ENCODE data around the gene ECE1. TPM values are rescaled to one million over a fixed set of nuclear protein-coding genes. Genes with fewer than 3 reads are reported as not detected.

ECE1 gene
- total and polyA plus RNA-seq, 9 of the 15 experiments (the other 6 are each of a cell fraction or from before 2014, with no cell fraction given), result 0.56 to 34.8 (median 11.0) TPM

DNA sequence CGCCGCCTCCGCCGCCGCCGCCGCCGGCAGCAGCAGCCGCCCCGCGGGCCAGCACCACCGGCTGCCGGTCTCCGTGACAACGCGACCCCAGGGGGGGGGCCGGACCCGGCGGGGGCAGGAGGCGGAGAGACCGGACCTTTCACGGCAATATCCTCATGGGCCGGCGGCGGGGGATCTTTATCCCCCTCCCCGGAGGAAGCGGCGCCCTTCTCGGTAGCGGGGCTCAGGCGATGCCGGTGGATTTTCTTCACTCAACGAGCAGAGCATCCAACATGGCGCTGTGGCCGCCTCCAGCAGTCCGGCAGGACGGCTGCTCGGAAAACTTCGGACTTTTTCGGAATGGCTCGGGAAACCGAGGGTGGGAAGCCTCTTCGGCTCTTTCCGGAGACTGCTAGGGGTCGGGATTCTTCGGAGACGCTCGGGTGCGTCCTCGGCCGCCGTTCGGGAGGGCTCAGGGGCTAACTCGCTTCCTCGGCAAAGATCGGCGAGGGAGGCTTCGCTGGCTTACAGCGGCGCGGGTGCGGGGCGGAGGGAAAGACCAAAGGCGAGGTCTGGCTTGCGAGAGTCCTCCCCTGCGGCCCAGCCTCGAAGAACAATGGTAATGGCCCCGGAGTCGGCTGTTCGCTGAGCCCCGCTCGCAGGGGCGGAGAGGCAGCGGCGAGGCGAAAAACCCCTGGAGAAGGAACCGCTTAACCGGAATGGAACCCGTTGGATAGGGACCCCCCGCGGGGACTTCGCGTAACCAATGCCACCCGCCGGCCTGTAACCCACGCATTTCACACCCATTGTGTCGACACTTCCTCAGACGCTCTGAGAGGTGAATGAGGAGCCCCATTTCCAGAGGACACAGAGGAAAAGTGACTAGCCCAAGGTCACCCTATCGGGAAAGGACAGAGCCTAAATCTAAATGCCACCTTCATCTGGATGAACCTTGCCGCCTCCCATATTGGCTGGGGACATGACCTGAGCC lies 113.4 kb downstream of the ECE1 start, which contains the start of gene EIF4G3 (continued):
- TF ChIP-seq, protein P1, sequence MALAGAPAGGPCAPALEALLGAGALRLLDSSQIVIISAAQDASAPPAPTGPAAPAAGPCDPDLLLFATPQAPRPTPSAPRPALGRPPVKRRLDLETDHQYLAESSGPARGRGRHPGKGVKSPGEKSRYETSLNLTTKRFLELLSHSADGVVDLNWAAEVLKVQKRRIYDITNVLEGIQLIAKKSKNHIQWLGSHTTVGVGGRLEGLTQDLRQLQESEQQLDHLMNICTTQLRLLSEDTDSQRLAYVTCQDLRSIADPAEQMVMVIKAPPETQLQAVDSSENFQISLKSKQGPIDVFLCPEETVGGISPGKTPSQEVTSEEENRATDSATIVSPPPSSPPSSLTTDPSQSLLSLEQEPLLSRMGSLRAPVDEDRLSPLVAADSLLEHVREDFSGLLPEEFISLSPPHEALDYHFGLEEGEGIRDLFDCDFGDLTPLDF (CRISPR knock-in tag; IDR thresholded peaks at IDR 0.05), result peak; percentile 55; the same call in 1 of the 2 replicates
- no peak for TF ChIP-seq BRF1 (IDR thresholded peaks at IDR 0.05; ENCODE audit: borderline replicate concordance, extremely low read depth, insufficient read length)
- TF ChIP-seq, protein P2, sequence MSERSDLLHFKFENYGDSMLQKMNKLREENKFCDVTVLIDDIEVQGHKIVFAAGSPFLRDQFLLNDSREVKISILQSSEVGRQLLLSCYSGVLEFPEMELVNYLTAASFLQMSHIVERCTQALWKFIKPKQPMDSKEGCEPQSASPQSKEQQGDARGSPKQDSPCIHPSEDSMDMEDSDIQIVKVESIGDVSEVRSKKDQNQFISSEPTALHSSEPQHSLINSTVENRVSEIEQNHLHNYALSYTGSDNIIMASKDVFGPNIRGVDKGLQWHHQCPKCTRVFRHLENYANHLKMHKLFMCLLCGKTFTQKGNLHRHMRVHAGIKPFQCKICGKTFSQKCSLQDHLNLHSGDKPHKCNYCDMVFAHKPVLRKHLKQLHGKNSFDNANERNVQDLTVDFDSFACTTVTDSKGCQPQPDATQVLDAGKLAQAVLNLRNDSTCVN (CRISPR knock-in tag; IDR thresholded peaks at IDR 0.05), result 0 out of 2 replicates have a peak, but pooled peaks have one; percentile 24
- TF ChIP-seq TEAD2 (tag; IDR thresholded peaks at IDR 0.05), result no peak
- TF ChIP-seq ZNF75A (CRISPR knock-in tag; IDR thresholded peaks at IDR 0.05), result no peak
- no peak for TF ChIP-seq ZNF408 (CRISPR knock-in tag; IDR thresholded peaks at IDR 0.05; ENCODE audit: low read depth)
- TF ChIP-seq ZNF431 (CRISPR knock-in tag; IDR thresholded peaks at IDR 0.05), result no peak
- no peak for TF ChIP-seq CBFA2T3 (IDR thresholded peaks at IDR 0.05)
- TF ChIP-seq, protein P3, sequence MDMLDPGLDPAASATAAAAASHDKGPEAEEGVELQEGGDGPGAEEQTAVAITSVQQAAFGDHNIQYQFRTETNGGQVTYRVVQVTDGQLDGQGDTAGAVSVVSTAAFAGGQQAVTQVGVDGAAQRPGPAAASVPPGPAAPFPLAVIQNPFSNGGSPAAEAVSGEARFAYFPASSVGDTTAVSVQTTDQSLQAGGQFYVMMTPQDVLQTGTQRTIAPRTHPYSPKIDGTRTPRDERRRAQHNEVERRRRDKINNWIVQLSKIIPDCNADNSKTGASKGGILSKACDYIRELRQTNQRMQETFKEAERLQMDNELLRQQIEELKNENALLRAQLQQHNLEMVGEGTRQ (CRISPR knock-in tag; IDR thresholded peaks at IDR 0.05), result no peak
- TF ChIP-seq, protein P4, sequence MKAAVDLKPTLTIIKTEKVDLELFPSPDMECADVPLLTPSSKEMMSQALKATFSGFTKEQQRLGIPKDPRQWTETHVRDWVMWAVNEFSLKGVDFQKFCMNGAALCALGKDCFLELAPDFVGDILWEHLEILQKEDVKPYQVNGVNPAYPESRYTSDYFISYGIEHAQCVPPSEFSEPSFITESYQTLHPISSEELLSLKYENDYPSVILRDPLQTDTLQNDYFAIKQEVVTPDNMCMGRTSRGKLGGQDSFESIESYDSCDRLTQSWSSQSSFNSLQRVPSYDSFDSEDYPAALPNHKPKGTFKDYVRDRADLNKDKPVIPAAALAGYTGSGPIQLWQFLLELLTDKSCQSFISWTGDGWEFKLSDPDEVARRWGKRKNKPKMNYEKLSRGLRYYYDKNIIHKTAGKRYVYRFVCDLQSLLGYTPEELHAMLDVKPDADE (conservative IDR thresholded peaks at IDR 0.05; ENCODE audit: control insufficient read depth, low read depth, low read length), result 0 out of 2 replicates have a peak, but pooled peaks have one; percentile 46
- no peak for TF ChIP-seq KAT8 (IDR thresholded peaks at IDR 0.05; ENCODE audit: low read depth)
- TF ChIP-seq TRIM24 (IDR thresholded peaks at IDR 0.05), result peak in 1 of 2 experiments; percentile 34; a peak in 1 of 4 replicates
- TF ChIP-seq MAFG (tag; conservative IDR thresholded peaks at IDR 0.05), result no peak
- TF ChIP-seq HDAC1 (IDR thresholded peaks at IDR 0.05), result no peak
- no peak for TF ChIP-seq ZFPM2 (CRISPR knock-in tag; IDR thresholded peaks at IDR 0.05)
- TF ChIP-seq, protein P5, sequence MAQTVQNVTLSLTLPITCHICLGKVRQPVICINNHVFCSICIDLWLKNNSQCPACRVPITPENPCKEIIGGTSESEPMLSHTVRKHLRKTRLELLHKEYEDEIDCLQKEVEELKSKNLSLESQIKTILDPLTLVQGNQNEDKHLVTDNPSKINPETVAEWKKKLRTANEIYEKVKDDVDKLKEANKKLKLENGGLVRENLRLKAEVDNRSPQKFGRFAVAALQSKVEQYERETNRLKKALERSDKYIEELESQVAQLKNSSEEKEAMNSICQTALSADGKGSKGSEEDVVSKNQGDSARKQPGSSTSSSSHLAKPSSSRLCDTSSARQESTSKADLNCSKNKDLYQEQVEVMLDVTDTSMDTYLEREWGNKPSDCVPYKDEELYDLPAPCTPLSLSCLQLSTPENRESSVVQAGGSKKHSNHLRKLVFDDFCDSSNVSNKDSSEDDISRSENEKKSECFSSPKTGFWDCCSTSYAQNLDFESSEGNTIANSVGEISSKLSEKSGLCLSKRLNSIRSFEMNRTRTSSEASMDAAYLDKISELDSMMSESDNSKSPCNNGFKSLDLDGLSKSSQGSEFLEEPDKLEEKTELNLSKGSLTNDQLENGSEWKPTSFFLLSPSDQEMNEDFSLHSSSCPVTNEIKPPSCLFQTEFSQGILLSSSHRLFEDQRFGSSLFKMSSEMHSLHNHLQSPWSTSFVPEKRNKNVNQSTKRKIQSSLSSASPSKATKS (CRISPR knock-in tag; IDR thresholded peaks at IDR 0.05), result no peak
- TF ChIP-seq TFAM (CRISPR knock-in tag; conservative IDR thresholded peaks at IDR 0.05), result no peak
